Common myeloid progenitor, CD34-positive (primary cell): ENCODE results near the gene PLEKHM3.

Experiments
- CTCF ChIA-PET: fragments of 350-600 bp; sonication (Branson Sonifier 250); formaldehyde crosslinking; loops from one replicate; lab custom pipeline; 2021; ENCODE audit warnings: antibody characterized with exemption; lab: Charles Lee
- POLR2A ChIA-PET: fragments of 350-600 bp; sonication (Branson Sonifier 250); formaldehyde crosslinking; loops from one replicate; lab custom pipeline; 2021; ENCODE audit warnings: antibody characterized with exemption; lab: Charles Lee
- DNase-seq, 3 donors: peaks; one replicate each; pipeline versions ENCODE4 v3.0.0 to v3.0.0-alpha.2; 2013
- H3K27ac ChIP-seq, 2 experiments: 1 replicate in 1 of 2; 2 replicates in 1 of 2; pipeline ENCODE4 v1.7.0; 2013; ENCODE audit warnings: inconsistent platforms in 2 of 2, low read length in 2 of 2, mild to moderate bottlenecking in 2 of 2, low read depth in 1 of 2, moderate library complexity in 1 of 2; ENCODE audit not compliant: severe bottlenecking in 2 of 2, insufficient read depth in 1 of 2, poor library complexity in 1 of 2
- H3K27me3 ChIP-seq, 5 experiments: replicated peaks in 2 of 5; 1 replicate in 3 of 5; 2 replicates in 2 of 5; pipeline versions ENCODE4 v1.6.1 to v1.7.0; 2013; ENCODE audit warnings: low read length in 4 of 5, mild to moderate bottlenecking in 2 of 5, moderate library complexity in 2 of 5, inconsistent platforms in 1 of 5; ENCODE audit not compliant: insufficient read depth in 5 of 5, control insufficient read depth in 4 of 5
- H3K36me3 ChIP-seq, 4 experiments: 1 replicate in 2 of 4; 2 replicates in 2 of 4; pipeline versions ENCODE4 v1.6.1 to v1.7.0; 2013; ENCODE audit warnings: low read length in 3 of 4, control low read depth in 1 of 4, mild to moderate bottlenecking in 1 of 4; ENCODE audit not compliant: control insufficient read depth in 4 of 4, insufficient read depth in 4 of 4
- H3K4me1 ChIP-seq, 4 experiments: 1 replicate in 3 of 4; 2 replicates in 1 of 4; pipeline versions ENCODE4 v1.6.1 to v1.7.1; 2013; ENCODE audit warnings: low read length in 3 of 4, mild to moderate bottlenecking in 3 of 4, control low read depth in 1 of 4, inconsistent platforms in 1 of 4, moderate library complexity in 1 of 4; ENCODE audit not compliant: control insufficient read depth in 4 of 4, insufficient read depth in 4 of 4; ENCODE audit errors: control extremely low read depth in 1 of 4
- H3K4me3 ChIP-seq, 7 experiments: 1 replicate in 4 of 7; 2 replicates in 3 of 7; pipeline versions ENCODE4 v1.5.1 to v1.7.0; 2013; ENCODE audit warnings: mild to moderate bottlenecking in 7 of 7, low read length in 6 of 7, moderate library complexity in 6 of 7, inconsistent platforms in 2 of 7, low read depth in 2 of 7, control low read depth in 1 of 7; ENCODE audit not compliant: insufficient read depth in 4 of 7, control insufficient read depth in 1 of 7; ENCODE audit errors: extremely low read depth in 1 of 7
- H3K9me3 ChIP-seq, 5 experiments: 1 replicate in 4 of 5; 2 replicates in 1 of 5; pipeline versions ENCODE4 v1.6.1 to v1.7.1; 2013; ENCODE audit warnings: low read length in 4 of 5, mild to moderate bottlenecking in 2 of 5, inconsistent platforms in 1 of 5, low read depth in 1 of 5, moderate library complexity in 1 of 5; ENCODE audit not compliant: control insufficient read depth in 4 of 5, insufficient read depth in 2 of 5; ENCODE audit errors: control extremely low read depth in 1 of 5
- WGBS: methylation state at CpG from one replicate; pipeline ENCODE4 v1.1.5; 2013; ENCODE audit not compliant: insufficient coverage; 5-methylcytosine and 5-hydroxymethylcytosine counted together

PLEKHM3 gene

DNA sequence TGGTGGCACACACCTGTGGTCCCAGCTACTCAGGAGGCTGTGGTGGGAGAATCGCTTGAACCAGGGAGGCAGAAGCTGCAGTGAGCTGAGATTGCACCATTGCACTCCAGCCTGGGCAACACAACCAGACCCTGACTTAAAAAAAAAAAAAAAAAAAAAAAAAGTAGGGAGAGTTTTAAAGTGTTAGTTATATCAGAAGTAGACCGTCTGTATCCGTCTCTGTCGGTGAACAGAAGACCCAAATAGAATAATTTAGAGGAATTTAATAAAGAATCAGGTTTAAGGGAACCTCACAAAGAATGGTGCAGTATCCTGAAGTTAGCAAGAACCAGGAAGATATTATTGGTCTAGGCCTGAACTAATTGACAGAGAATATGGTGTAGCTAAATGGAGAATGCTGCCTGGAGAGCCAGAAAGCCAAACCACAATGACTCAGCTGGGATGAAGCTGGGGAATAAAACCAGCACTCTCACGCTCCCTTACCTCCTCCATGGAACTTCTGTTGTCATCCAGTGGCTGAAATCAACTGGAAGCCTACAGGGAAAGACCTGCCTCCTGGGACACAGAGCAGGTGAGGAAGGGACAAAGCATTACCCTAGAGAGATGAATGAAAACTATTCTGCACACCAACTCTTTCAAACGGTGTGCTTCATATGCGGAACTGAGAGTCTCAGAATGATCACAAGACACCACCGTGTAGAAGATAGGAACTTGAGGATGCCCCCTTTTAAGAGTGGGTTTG is 39.1 kb upstream of the PLEKHM3 start:
- Histone ChIP-seq H3K9me3 (no peaks in the 10 kb centered on the region), H3K4me1 (peaks cover 0 to 11% (median 9%) of the 10 kb centered on the region in 4 experiments), H3K36me3 (no peaks in the 10 kb centered on the region), H3K27ac (peak overlapping the region; percentile 9 to 61), H3K27me3 (no peaks in the 10 kb centered on the region), H3K4me3 (peak overlapping the region in 3 of 7 experiments; percentile 23 to 61 (median 35))
- 30% methylated on average over 6 of the region's 8 CpGs for WGBS
- peak; percentile 86 to 92 (median 90) for DNase-seq
- ChIA-PET POLR2A (interaction anchor here (0.8 kb wide), 1 partner anchor 76 kb away, joined by 3 read pairs; no protein-coding TSS in a partner anchor), CTCF (interaction anchor here (0.6 to 2.1 kb wide), 8 partner anchors 9 to 318 kb away, joined by 3 to 8 read pairs (median 4); no protein-coding TSS in a partner anchor)

- CTCF ChIA-PET, result interaction anchor here (1.0 to 2.1 kb wide), 6 partner anchors 14 to 315 kb away, joined by 3 to 8 read pairs (median 4); no protein-coding TSS in a partner anchor
- H3K4me1 ChIP-seq, result peaks cover 0 to 11% (median 9%) of the 10 kb centered on the region in 4 experiments
- H3K27me3 ChIP-seq, result no peaks in the 10 kb centered on the region
- no peak for DNase-seq
- H3K36me3 ChIP-seq, result no peaks in the 10 kb centered on the region
- WGBS, result no CpG with 5 or more reads among the region's 2 CpGs
- POLR2A ChIA-PET, result no interaction called here
- H3K9me3 ChIP-seq, result no peaks in the 10 kb centered on the region
- H3K4me3 ChIP-seq, result no peak overlapping the region
- H3K27ac ChIP-seq, result no peak overlapping the region
Measured at GRCh38 chr2:208062961-208063360, 37.6 kb upstream of the PLEKHM3 start.

DNA sequence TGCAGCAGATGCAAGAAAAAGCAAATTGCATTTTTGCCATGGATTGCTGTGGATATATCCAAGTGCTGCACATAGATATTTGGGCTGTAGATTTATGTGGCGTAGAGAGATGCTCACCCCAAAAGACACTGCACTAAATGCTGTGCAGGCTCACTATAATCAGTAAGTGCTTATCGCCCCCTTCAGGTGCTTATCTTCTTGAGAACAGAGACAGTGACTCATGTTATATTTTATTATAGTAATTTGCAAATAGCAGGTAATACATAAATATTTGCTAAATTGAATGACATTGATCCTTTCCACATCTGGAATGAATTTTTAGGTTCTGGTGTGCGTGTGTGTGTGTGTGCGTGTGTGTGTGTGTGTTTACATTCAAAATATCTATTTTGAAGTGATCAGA is 36.8 kb upstream of the PLEKHM3 start:
- Histone ChIP-seq H3K9me3 (no peaks in the 10 kb centered on the region), H3K4me3 (no peak overlapping the region), H3K27me3 (no peaks in the 10 kb centered on the region), H3K4me1 (peaks cover 0 to 11% (median 9%) of the 10 kb centered on the region in 4 experiments), H3K27ac (no peak overlapping the region), H3K36me3 (no peaks in the 10 kb centered on the region)
- peak; percentile 52 to 78 (median 76) for DNase-seq
- WGBS, result no CpG with 5 or more reads among the region's 4 CpGs
- POLR2A ChIA-PET, result no interaction called here
- CTCF ChIA-PET, result interaction anchor here (1.8 kb wide), 1 partner anchor 15 kb away, joined by 3 read pairs; no protein-coding TSS in a partner anchor

DNA sequence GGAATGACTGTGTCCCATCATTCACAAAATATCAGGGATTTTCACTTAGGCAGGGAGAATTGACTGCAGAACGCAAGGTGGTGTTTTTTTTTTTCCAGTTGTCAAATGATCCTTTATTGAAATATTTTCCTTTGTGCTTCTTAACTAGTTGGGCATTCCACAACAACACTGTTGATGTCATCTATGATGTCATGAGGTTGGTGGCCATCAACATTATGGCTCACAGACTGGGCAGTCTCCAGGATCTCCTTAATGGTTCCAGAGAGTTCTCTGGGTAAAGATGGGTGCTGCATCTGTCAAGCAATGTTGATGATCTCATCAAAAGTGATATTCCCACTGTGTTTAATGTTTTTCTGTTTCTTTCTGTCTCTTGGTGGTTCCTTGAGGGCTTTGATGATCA is 31.8 kb upstream of the PLEKHM3 start:
- Histone ChIP-seq H3K27me3 (no peaks in the 10 kb centered on the region), H3K36me3 (no peaks in the 10 kb centered on the region), H3K9me3 (no peaks in the 10 kb centered on the region), H3K4me1 (no peaks in the 10 kb centered on the region), H3K4me3 (no peak overlapping the region), H3K27ac (no peak overlapping the region)
- WGBS, result no CpG with 5 or more reads among the region's 1 CpG
- ChIA-PET CTCF (no interaction called here), POLR2A (no interaction called here)
- DNase-seq, result no peak

DNA sequence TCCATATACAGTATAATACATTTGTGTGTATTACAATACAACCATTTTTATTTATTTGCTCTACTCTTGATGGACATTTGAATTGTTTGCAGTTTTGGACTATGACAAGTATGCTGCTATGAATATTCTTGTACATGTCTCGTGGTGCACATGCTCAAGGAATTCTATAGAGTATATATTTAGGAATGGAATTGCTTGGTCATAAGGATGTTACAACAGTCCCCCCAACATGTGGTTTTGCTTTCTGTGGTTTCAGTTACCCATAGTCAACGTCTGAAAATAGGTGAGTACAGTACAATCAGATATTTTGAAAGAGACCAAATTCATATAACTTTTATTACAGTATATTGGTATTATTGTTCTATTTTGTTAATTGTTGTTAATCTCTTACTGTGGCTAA is 24.1 kb upstream of the PLEKHM3 start:
- H3K27ac ChIP-seq, result no peak overlapping the region
- no peak overlapping the region for H3K4me3 ChIP-seq
- no peaks in the 10 kb centered on the region for H3K36me3 ChIP-seq
- peak in 2 of 3 donors; percentile 32 to 33 for DNase-seq
- H3K4me1 ChIP-seq, result peaks cover 5 to 17% (median 12%) of the 10 kb centered on the region in 4 experiments
- no peaks in the 10 kb centered on the region for H3K9me3 ChIP-seq
- WGBS, result 57% methylated on average over 1 of the region's 2 CpGs
- no peaks in the 10 kb centered on the region for H3K27me3 ChIP-seq
- CTCF ChIA-PET, result interaction anchor here (1.3 kb wide), 1 partner anchor 9 kb away, joined by 7 read pairs; no protein-coding TSS in a partner anchor
- POLR2A ChIA-PET, result interaction anchor here (0.6 kb wide), 1 partner anchor 298 kb away, joined by 3 read pairs; no protein-coding TSS in a partner anchor

- Histone ChIP-seq H3K27ac (no peak overlapping the region), H3K9me3 (no peaks in the 10 kb centered on the region), H3K27me3 (no peaks in the 10 kb centered on the region), H3K36me3 (no peaks in the 10 kb centered on the region), H3K4me3 (no peak overlapping the region), H3K4me1 (peaks cover 5 to 17% (median 12%) of the 10 kb centered on the region in 4 experiments)
- DNase-seq, result no peak
- ChIA-PET POLR2A (interaction anchor here (0.6 kb wide), 1 partner anchor 298 kb away, joined by 3 read pairs; no protein-coding TSS in a partner anchor), CTCF (interaction anchor here (1.3 to 3.0 kb wide), 2 partner anchors 8 to 303 kb away, joined by 7 to 11 read pairs; no protein-coding TSS in a partner anchor)
- WGBS, result 90% methylated on average over 1 of the region's 4 CpGs
Measured at GRCh38 chr2:208049006-208049405, 23.7 kb upstream of the PLEKHM3 start.

DNA sequence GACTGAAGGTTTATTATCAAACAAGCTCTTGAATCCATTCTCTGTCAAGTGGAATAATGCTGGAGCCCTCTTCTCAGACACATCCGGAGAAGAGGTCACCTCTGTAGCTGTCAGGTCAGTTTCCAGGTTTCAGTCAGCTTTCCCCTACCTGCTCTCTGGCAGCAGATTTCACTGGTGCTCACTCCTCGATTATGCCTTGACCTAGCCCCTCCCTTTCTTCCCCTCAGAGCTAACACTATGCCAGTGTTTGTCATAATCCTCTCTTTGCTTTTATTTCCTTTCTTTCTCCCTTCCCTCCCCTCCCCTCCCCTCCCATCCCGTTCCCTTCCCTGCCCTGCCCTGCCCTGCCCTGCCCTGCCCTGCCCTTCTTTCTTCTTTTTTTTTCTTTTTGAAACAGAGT is 22.5 kb upstream of the PLEKHM3 start:
- Histone ChIP-seq H3K27ac (no peak overlapping the region), H3K4me1 (peaks cover 5 to 17% (median 12%) of the 10 kb centered on the region in 4 experiments), H3K27me3 (no peaks in the 10 kb centered on the region), H3K4me3 (no peak overlapping the region), H3K9me3 (no peaks in the 10 kb centered on the region), H3K36me3 (no peaks in the 10 kb centered on the region)
- ChIA-PET POLR2A (no interaction called here), CTCF (interaction anchor here (1.3 to 3.0 kb wide), 3 partner anchors 11 to 426 kb away, joined by 3 to 11 read pairs (median 5); no protein-coding TSS in a partner anchor)
- DNase-seq, result no peak
- 97% methylated on average over 2 of the region's 3 CpGs for WGBS
